Kidney epithelial cell (primary cell): ENCODE results near the gene DGKB. TPM values are rescaled to one million over a fixed set of nuclear protein-coding genes. Genes with fewer than 3 reads are reported as not detected.
A peak's percentile ranks its signal among the peaks of the same experiment; 100 is the strongest.

Experiments
- DNase-seq: peaks from one replicate; pipeline ENCODE4 v3.0.0-alpha.2; 2010; ENCODE audit warnings: low read depth
- H3K27me3 ChIP-seq: 2 replicates; pipeline ENCODE4 v1.6.0; 2011; ENCODE audit warnings: low read length; ENCODE audit not compliant: control insufficient read depth, insufficient read depth
- H3K36me3 ChIP-seq: 2 replicates; pipeline ENCODE4 v1.5.1; 2011; ENCODE audit warnings: low read length; ENCODE audit not compliant: control insufficient read depth, insufficient read depth
- H3K4me3 ChIP-seq: 2 replicates; pipeline ENCODE4 v1.5.1; 2011; ENCODE audit warnings: low read depth, mild to moderate bottlenecking, control low read depth, low read length
- total RNA-seq: library from RNA; depleted of rRNA; stranded (reverse); fragments of >200 nt; gene quantifications from 2 replicates; pipeline ENCODE4 v1.2.3, GENCODE V29; 2015
- TF ChIP-seq, protein P1 (sequence below): IDR thresholded peaks from 2 replicates; pipeline ENCODE4 v1.5.1; 2011; ENCODE audit warnings: mild to moderate bottlenecking, moderate library complexity, low read length, control low read depth, inconsistent platforms; ENCODE audit not compliant: insufficient read depth, poor library complexity, severe bottlenecking

The DGKB gene
- total RNA-seq, 1 donor from 2014 or later, result not detected

DNA sequence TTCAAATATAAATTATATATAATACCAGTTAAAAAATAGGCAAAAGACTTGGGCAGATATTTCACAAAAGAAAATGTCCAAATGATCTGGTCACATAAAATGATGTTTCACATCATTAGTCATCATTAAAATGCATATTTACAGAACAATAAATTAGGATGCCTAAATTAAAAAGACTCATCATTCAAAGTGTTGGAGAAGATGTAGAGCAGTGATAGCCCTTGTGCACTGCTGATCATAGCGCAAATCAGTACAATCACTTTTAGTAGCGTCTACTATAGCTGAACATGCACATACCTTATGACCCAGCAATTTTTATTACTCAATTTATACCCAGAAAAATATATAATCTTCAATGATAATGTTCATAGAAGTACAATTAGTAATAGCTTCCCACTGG, 579.8 kb downstream of the DGKB start:
- DNase-seq, result no peak
- H3K4me3 ChIP-seq, result no peak overlapping the region
- TF ChIP-seq, protein P1, sequence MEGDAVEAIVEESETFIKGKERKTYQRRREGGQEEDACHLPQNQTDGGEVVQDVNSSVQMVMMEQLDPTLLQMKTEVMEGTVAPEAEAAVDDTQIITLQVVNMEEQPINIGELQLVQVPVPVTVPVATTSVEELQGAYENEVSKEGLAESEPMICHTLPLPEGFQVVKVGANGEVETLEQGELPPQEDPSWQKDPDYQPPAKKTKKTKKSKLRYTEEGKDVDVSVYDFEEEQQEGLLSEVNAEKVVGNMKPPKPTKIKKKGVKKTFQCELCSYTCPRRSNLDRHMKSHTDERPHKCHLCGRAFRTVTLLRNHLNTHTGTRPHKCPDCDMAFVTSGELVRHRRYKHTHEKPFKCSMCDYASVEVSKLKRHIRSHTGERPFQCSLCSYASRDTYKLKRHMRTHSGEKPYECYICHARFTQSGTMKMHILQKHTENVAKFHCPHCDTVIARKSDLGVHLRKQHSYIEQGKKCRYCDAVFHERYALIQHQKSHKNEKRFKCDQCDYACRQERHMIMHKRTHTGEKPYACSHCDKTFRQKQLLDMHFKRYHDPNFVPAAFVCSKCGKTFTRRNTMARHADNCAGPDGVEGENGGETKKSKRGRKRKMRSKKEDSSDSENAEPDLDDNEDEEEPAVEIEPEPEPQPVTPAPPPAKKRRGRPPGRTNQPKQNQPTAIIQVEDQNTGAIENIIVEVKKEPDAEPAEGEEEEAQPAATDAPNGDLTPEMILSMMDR, result no peak
- no peaks in the 10 kb centered on the region for H3K27me3 ChIP-seq
- H3K36me3 ChIP-seq, result no peaks in the 10 kb centered on the region

DNA sequence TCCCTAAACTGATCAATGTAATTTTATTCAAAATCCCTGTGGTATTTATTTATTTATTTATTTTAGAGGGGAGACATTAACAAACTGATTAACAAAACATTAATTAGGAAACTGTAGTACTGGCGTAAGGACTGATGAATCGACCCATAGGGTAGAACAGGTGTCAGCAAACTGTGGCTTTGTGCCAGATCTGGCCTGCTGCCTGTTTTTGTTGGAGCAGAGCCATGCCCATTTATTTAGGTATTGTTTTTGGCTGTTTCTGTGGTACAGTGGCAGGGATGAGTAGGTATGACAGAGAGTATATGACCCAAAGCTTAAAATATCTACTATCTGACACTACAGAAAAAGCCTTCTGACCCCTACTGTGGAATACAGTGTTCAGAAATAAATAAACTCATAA, 580.6 kb downstream of the DGKB start:
- no peak overlapping the region for H3K4me3 ChIP-seq
- no peaks in the 10 kb centered on the region for H3K36me3 ChIP-seq
- DNase-seq, result no peak
- H3K27me3 ChIP-seq, result no peaks in the 10 kb centered on the region
- TF ChIP-seq, protein P1, result no peak

DNA sequence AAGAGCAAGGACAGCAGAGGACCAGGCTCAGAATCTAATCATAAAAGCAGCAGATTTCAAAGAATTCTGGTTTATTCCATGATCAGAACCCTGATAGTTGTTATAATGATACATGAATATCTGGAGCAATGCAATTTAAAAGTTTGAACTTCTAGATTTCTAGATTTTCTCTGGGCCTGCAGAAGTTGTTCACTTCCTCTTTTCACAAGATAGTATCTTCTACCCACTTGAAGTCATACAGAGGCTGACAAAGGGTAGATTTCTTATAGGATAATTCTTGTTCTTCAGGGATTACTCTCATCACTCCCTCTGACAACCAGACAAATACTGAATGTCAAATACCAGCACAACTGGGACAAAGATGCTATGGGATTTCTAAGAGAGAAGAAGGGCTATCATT, 593.1 kb downstream of the DGKB start:
- H3K27me3 ChIP-seq, result no peaks in the 10 kb centered on the region
- TF ChIP-seq, protein P1, result no peak
- H3K4me3 ChIP-seq, result no peak overlapping the region
- no peak for DNase-seq
- no peaks in the 10 kb centered on the region for H3K36me3 ChIP-seq

DNA sequence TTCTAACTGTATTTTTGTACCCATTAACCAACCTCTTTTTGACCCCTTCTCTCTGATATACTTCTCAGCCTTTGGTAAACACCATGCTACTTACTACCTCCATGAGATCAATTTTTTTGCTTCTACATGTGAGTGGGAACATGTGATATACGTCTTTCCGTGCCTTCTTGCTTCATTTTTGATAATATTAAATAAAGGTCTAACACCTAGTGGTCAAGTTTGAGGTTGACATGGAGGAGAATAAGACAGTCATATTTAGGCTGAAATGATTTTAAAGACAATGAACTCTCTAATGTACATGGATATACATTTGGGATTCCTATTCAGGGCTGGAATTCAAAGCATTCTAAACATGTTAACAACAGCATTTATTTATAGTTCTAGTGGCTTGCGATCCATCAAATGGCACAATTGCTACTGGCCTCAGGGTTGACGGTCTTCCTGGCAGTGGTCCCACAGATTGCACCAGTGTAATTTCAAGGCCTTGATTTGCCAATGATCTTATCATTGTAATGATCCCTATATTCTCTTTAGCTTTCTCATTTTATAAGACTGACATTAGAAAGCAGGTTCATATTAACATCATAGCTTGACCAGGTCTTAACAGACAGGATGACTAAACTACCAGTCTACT, 597.2 kb downstream of the DGKB start:
- Histone ChIP-seq H3K36me3 (no peaks in the 10 kb centered on the region), H3K4me3 (no peak overlapping the region), H3K27me3 (no peaks in the 10 kb centered on the region)
- no peak for DNase-seq
- TF ChIP-seq, protein P1, result peak; percentile 2

DNA sequence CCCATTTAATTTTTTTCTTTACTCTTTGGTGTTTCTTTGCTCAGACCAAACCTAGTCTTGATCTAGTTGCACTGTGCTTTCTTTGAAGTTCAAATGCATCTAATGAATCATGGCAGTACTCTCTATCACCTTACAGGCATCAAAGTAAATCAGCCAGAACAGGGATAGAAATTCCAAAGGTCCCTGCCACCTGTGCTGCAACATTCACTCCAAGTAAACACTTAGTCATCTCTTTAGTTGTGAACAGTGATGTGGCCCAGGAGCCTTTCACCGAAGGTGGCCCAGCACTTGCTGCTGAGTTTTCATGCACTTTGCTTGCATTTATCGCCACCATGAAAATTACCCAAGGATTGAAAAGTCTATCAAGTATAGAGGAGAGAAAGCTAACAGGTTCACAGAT, 599.0 kb downstream of the DGKB start:
- no peak for DNase-seq
- Histone ChIP-seq H3K36me3 (no peaks in the 10 kb centered on the region), H3K27me3 (no peaks in the 10 kb centered on the region), H3K4me3 (no peak overlapping the region)
- TF ChIP-seq, protein P1, result no peak

DNA sequence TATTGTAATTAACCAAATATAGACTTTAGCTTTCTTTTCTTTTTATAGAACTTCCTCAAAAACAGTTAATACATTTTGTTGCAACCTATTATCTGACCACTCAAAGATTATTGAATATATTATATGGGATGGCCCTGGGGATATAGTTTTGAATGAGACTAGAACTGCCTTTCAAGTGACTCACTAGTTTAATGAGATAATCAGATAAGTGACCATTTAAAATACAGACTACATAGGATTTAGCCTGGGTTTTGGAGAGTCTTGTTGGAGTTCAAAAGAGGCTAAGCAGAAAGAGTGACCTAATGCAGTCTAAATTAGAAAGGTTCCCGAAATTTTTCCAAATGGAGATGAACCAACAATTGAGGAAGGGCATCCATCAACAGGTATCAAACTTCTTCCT, 607.9 kb downstream of the DGKB start:
- Histone ChIP-seq H3K27me3 (no peaks in the 10 kb centered on the region), H3K36me3 (no peaks in the 10 kb centered on the region), H3K4me3 (no peak overlapping the region)
- no peak for DNase-seq
- TF ChIP-seq, protein P1, result no peak
